D341Med (cell line): ENCODE results near the gene S100A12.

Source experiments
- DNase-seq: peaks from one replicate; pipeline ENCODE4 v3.0.0; 2012; ENCODE audit warnings: low spot score

S100A12 gene

GRCh38 chr1:153336650-153337049, 38.8 kb downstream of the S100A12 start:
- DNase-seq: no peak

- DNase-seq: no peak
These were observed 41.5 kb downstream of the S100A12 start for GRCh38 chr1:153333902-153334301.

- no peak for DNase-seq
These were observed 50.5 kb downstream of the S100A12 start for GRCh38 chr1:153324912-153325311.
